IMR-90 (cell line): ENCODE data around the gene G3BP1. TPM values are rescaled to one million over a fixed set of nuclear protein-coding genes. Genes with fewer than 3 reads are reported as not detected.

Experiments used
- ATAC-seq: fragments of 200-7000 bp; cut with Tn5 transposase; 2 replicates; pipeline ENCODE4 v1.9.1; 2020; ENCODE audit warnings: low read depth, mild to moderate bottlenecking, moderate library complexity
- BruUV-seq: library from RNA; stranded (reverse); fragments of 400-500 nt; replicated peaks from 2 replicates; lab custom pipeline; 2021; lab: Mats Ljungman, UMichigan
- CTCF ChIA-PET: fragments of 300-600 bp; formaldehyde crosslinking; extraction: SDS; loops from one replicate; lab custom pipeline; 2021; ENCODE audit warnings: antibody characterized with exemption; lab: Yijun Ruan, JAX
- POLR2A ChIA-PET: fragments of 300-600 bp; sonication (Branson Sonifier 250); formaldehyde crosslinking; loops from one replicate; lab custom pipeline; 2022; ENCODE audit warnings: antibody characterized with exemption; ENCODE audit not compliant: unreplicated experiment; lab: Charles Lee
- DNase-seq: peaks from one replicate; pipeline ENCODE4 v3.0.0; 2013
- H2AFZ ChIP-seq: replicated peaks from 2 replicates; pipeline ENCODE3; 2013; ENCODE audit warnings: low read length, mild to moderate bottlenecking; ENCODE audit not compliant: poor library complexity
- H2AK5ac ChIP-seq: 2 replicates; pipeline ENCODE4 v1.6.1; 2013; ENCODE audit warnings: low read depth, low read length, inconsistent platforms
- H2AK9ac ChIP-seq: replicated peaks from 2 replicates; pipeline ENCODE3; 2013; ENCODE audit warnings: mild to moderate bottlenecking, low read depth, low read length, moderate library complexity; ENCODE audit not compliant: poor library complexity
- H2BK120ac ChIP-seq: 2 replicates; pipeline ENCODE4 v1.6.1; 2013; ENCODE audit warnings: low read depth, low read length, inconsistent platforms
- H2BK15ac ChIP-seq: 3 replicates; pipeline ENCODE4 v1.6.1; 2013; ENCODE audit warnings: low read depth, low read length, inconsistent platforms
- H2BK20ac ChIP-seq: 2 replicates; pipeline ENCODE4 v1.6.1; 2013; ENCODE audit warnings: low read depth, mild to moderate bottlenecking, inconsistent platforms, low read length, moderate library complexity
- H2BK5ac ChIP-seq: 2 replicates; pipeline ENCODE4 v1.6.1; 2013; ENCODE audit warnings: mild to moderate bottlenecking, low read depth, low read length, inconsistent platforms; ENCODE audit not compliant: poor library complexity, severe bottlenecking
- H3K14ac ChIP-seq: replicated peaks from 2 replicates; pipeline ENCODE4 v1.6.1; 2013; ENCODE audit warnings: low read depth, low read length, inconsistent platforms
- H3K18ac ChIP-seq: 2 replicates; pipeline ENCODE4 v1.6.1; 2013; ENCODE audit warnings: low read depth, low read length, control low read depth
- H3K23ac ChIP-seq: 2 replicates; pipeline ENCODE4 v1.6.1; 2013; ENCODE audit warnings: low read depth, low read length, inconsistent platforms
- H3K27ac ChIP-seq: 2 replicates; pipeline ENCODE4 v1.5.1; 2013; ENCODE audit warnings: mild to moderate bottlenecking, control low read depth, low read length; ENCODE audit not compliant: insufficient read depth
- H3K27me3 ChIP-seq: 2 replicates; pipeline ENCODE4 v1.6.1; 2013; ENCODE audit warnings: low read length; ENCODE audit not compliant: control insufficient read depth, insufficient read depth
- H3K36me3 ChIP-seq: 2 replicates; pipeline ENCODE4 v1.6.1; 2013; ENCODE audit warnings: low read length, mixed read lengths; ENCODE audit not compliant: control insufficient read depth, insufficient read depth
- H3K4ac ChIP-seq: 2 replicates; pipeline ENCODE4 v1.6.1; 2013; ENCODE audit warnings: low read depth, low read length, inconsistent platforms
- H3K4me1 ChIP-seq: 2 replicates; pipeline ENCODE4 v1.6.1; 2013; ENCODE audit warnings: low read length, mixed read lengths; ENCODE audit not compliant: control insufficient read depth, insufficient read depth
- H3K4me2 ChIP-seq: 2 replicates; pipeline ENCODE4 v1.6.1; 2013; ENCODE audit warnings: low read depth, mild to moderate bottlenecking, control low read depth, low read length, moderate library complexity
- H3K4me3 ChIP-seq: 2 replicates; pipeline ENCODE4 v1.5.1; 2013; ENCODE audit warnings: low read depth, mild to moderate bottlenecking, control low read depth, low read length, moderate library complexity; ENCODE audit not compliant: insufficient read depth
- H3K56ac ChIP-seq: 2 replicates; pipeline ENCODE4 v1.6.1; 2013; ENCODE audit warnings: low read length, inconsistent platforms; ENCODE audit not compliant: insufficient read depth; ENCODE audit errors: extremely low read depth
- H3K79me1 ChIP-seq, 2 experiments: 2 replicates each; pipeline ENCODE4 v1.6.1; 2013; ENCODE audit warnings: low read length in 2 of 2, inconsistent platforms in 1 of 2, low read depth in 1 of 2
- H3K9ac ChIP-seq: 2 replicates; pipeline ENCODE4 v1.6.1; 2013; ENCODE audit warnings: low read depth, low read length, control low read depth
- H3K9me1 ChIP-seq: 2 replicates; pipeline ENCODE4 v1.6.1; 2013; ENCODE audit warnings: low read length, inconsistent platforms; ENCODE audit not compliant: insufficient read depth
- H3K9me3 ChIP-seq: 2 replicates; pipeline ENCODE4 v1.6.1; 2013; ENCODE audit warnings: low read length; ENCODE audit not compliant: control insufficient read depth, insufficient read depth
- H4K20me1 ChIP-seq: 2 replicates; pipeline ENCODE4 v1.6.1; 2013; ENCODE audit warnings: low read length, inconsistent platforms; ENCODE audit not compliant: insufficient read depth
- H4K5ac ChIP-seq: 2 replicates; pipeline ENCODE4 v1.6.1; 2013; ENCODE audit warnings: mild to moderate bottlenecking, low read depth, low read length, control low read depth
- H4K8ac ChIP-seq, 2 experiments: 2 replicates each; pipeline ENCODE4 v1.6.1; 2013; ENCODE audit warnings: low read depth in 2 of 2, low read length in 2 of 2, control low read depth in 1 of 2, inconsistent platforms in 1 of 2
- H4K91ac ChIP-seq: 2 replicates; pipeline ENCODE4 v1.6.1; 2013; ENCODE audit warnings: low read depth, low read length, inconsistent platforms; ENCODE audit not compliant: insufficient read depth
- FOS ChIP-seq: fragments of 150-350 bp; IDR thresholded peaks from 2 replicates; pipeline ENCODE4 v1.6.1; 2016; ENCODE audit warnings: low read depth, low read length
- NFE2L2 ChIP-seq: fragments of 150-350 bp; IDR thresholded peaks from 2 replicates; pipeline ENCODE4 v1.6.1; 2016; ENCODE audit warnings: low read depth, mild to moderate bottlenecking, low read length
- POLR2A ChIP-seq: IDR thresholded peaks from 2 replicates; pipeline ENCODE4 v1.6.1; 2012; ENCODE audit warnings: mild to moderate bottlenecking, low read depth, low read length
- WGBS, 2 experiments: methylation state at CpG; one replicate each; pipeline versions ENCODE4 v1.1.5 to v1.1.7; 2013; ENCODE audit warnings: missing lambda C conversion rate in 2 of 2; ENCODE audit not compliant: insufficient read length in 1 of 2; ENCODE audit errors: extremely low coverage in 2 of 2; 5-methylcytosine and 5-hydroxymethylcytosine counted together
- dilution Hi-C: fragments of 300-500 bp; cut with HindIII; formaldehyde crosslinking; loops from one replicate; pipeline ENCODE4 v1.14.3; 2018; ENCODE audit warnings: low sequenced_read_pairs; ENCODE audit not compliant: unreplicated experiment
- in situ Hi-C: fragments of 300-500 bp; cut with MboI; formaldehyde crosslinking; loops from 3 replicates; pipeline ENCODE4 v1.14.3; 2019; ENCODE audit warnings: low sequenced_read_pairs, inconsistent platforms, mixed read lengths
- intact Hi-C: fragments of 100-400 bp; cut with micrococcal nuclease; formaldehyde crosslinking; loops from 2 replicates; pipeline ENCODE4 v1.10.0; 2022
- polyA plus RNA-seq, 3 experiments: library from polyadenylated mRNA; depleted of rRNA; stranded (reverse); fragments of >200 nt; gene quantifications; 2 replicates each; pipeline ENCODE4 v1.2.3, GENCODE V29; 2012; ENCODE audit warnings: low replicate concordance in 1 of 3
- total RNA-seq: library from RNA; depleted of rRNA; stranded (reverse); fragments of >200 nt; gene quantifications from 2 replicates; pipeline ENCODE4 v1.2.3, GENCODE V29; 2012

Gene G3BP1
- total and polyA plus RNA-seq, 2 of the 4 experiments (the other 2 are of a cell fraction): 40.2 to 482 TPM

- Histone ChIP-seq H3K56ac (peak overlapping the region; percentile 99), H3K4me2 (peak overlapping the region; percentile 25), H3K9me1 (peaks cover 13% of the 10 kb centered on the region; the same call in 1 of the 2 replicates), H3K4me3 (no peak overlapping the region), H3K27ac (peak overlapping the region; percentile 100), H4K8ac (peak overlapping the region; percentile 87 to 95), H2BK15ac (peak overlapping the region; percentile 87; the same call in 2 of the 3 replicates), H3K9ac (peak overlapping the region; percentile 9; the same call in 1 of the 2 replicates), H2BK5ac (peak overlapping the region; percentile 98), H3K9me3 (no peaks in the 10 kb centered on the region), H3K36me3 (0 out of 2 replicates have a peak, but pooled peaks cover 2% of the 10 kb centered on the region), H4K91ac (peak overlapping the region; percentile 99), H3K4me1 (peaks cover 18% of the 10 kb centered on the region), H2BK20ac (peak overlapping the region; percentile 99), H2BK120ac (peak overlapping the region; percentile 98), H2AK9ac (peak overlapping the region; percentile 99), H3K18ac (peak overlapping the region; percentile 93), H3K4ac (peak overlapping the region; percentile 99), H3K23ac (peak overlapping the region; percentile 100), H2AK5ac (peak overlapping the region; percentile 97), H4K5ac (peak overlapping the region; percentile 90; the same call in 1 of the 2 replicates), H3K14ac (peak overlapping the region; percentile 98; the same call in 1 of the 2 replicates), H2AFZ (peak overlapping the region; percentile 80), H4K20me1 (0 out of 2 replicates have a peak, but pooled peaks cover 4% of the 10 kb centered on the region), H3K27me3 (no peaks in the 10 kb centered on the region), H3K79me1 (peaks cover 11 to 36% of the 10 kb centered on the region in 2 experiments; a peak in 3 of 4 replicates)
- ChIA-PET POLR2A (interaction anchor here (0.6 to 3.5 kb wide), 12 partner anchors 12 to 82 kb away, joined by 3 to 70 read pairs (median 6); partner anchors contain the start of gene SPARC), CTCF (interaction anchor here (0.9 to 4.9 kb wide), 20 partner anchors 11 to 303 kb away, joined by 3 to 55 read pairs (median 5); partner anchors contain the start of gene G3BP1)
- DNase-seq: peak; percentile 94
- intact Hi-C loops: loop anchor here (1.0 to 5.0 kb wide), 7 partner anchors 22 to 423 kb away; partner anchors contain the start of gene G3BP1
- dilution Hi-C loops: no loop called here
- BruUV-seq: no TSS peak
- peak; percentile 58 for ATAC-seq
- in situ Hi-C loops: loop anchor here (5.0 to 10.0 kb wide), 4 partner anchors 38 to 595 kb away; no protein-coding TSS in a partner anchor
- peak; percentile 34; the same call in 1 of the 2 replicates for TF ChIP-seq FOS
- TF ChIP-seq POLR2A: peak; percentile 50; the same call in 1 of the 2 replicates
- TF ChIP-seq NFE2L2: no peak
- 0% methylated on average over 3 of the region's 4 CpGs; no CpG with 5 or more reads in 1 of the 2 experiments for WGBS, 2 experiments
These were observed 31.8 kb upstream of the G3BP1 start for GRCh38 chr5:151739939-151740335.
